Islet of Langerhans (tissue), 1 donor: ENCODE results near the gene CARMIL3.

ENCODE experiments used
- FAIRE-seq: peaks from one replicate; lab custom pipeline; 2011; peaks lifted over from hg19 to GRCh38; lab: Jason Lieb, UNC

Gene CARMIL3

DNA sequence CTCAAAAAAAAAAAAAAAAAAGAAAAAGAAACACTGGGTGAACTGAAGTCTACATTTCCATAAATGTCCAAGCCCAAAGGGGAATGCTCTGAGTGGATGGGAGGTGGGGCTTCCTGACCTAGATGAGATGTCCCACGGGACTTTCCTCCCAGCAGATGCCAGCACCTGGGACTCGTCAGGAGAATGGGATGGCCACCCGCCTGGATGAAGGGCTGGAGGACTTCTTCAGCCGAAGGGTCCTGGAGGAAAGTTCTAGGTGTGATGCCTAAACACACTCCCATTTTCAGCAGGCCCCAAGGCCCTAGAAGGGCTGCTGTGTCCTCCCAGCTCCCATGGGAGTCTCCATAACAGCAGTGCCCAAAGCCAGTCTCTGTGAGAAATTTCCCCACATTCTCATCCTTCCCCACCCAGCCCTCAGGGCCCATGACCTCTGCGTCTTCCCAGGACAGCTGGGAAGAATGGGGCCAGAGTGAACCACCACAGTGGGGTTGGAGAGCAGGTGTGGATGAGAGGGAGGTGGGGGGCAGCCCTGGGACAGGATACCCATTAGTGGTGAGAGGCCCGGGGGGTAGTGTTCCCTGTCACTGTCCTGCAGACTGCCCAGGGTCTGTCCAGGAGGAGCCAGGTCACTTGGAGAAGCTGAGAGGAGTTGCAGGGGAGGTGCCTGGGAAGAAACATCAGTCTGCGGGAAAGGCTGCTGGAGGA, 12.4 kb downstream of the CARMIL3 start:
- FAIRE-seq: no peak

DNA sequence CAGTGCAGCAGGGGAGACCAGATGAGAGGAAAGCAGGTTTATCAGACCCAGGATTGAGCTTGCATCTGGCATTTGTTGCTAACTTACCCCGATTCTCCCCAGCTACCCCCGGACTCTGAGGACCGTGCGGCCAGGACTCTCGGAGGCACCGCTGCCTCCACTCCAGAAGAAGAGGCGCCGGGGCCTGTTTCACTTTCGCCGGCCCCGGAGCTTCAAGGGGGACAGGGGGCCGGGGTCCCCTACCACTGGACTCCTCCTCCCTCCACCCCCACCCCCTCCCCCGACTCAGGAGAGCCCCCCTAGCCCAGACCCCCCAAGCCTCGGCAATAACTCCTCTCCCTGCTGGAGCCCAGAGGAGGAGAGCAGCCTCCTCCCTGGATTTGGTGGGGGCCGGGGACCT, 13.0 kb downstream of the CARMIL3 start:
- FAIRE-seq: no peak

GRCh38 chr14:24065408-24065807, 13.6 kb downstream of the CARMIL3 start:
- no peak for FAIRE-seq

- FAIRE-seq: no peak
These were observed 14.8 kb downstream of the CARMIL3 start for GRCh38 chr14:24066496-24067132.

- FAIRE-seq: no peak
These were observed 15.6 kb downstream of the CARMIL3 start for GRCh38 chr14:24067133-24068082.

DNA sequence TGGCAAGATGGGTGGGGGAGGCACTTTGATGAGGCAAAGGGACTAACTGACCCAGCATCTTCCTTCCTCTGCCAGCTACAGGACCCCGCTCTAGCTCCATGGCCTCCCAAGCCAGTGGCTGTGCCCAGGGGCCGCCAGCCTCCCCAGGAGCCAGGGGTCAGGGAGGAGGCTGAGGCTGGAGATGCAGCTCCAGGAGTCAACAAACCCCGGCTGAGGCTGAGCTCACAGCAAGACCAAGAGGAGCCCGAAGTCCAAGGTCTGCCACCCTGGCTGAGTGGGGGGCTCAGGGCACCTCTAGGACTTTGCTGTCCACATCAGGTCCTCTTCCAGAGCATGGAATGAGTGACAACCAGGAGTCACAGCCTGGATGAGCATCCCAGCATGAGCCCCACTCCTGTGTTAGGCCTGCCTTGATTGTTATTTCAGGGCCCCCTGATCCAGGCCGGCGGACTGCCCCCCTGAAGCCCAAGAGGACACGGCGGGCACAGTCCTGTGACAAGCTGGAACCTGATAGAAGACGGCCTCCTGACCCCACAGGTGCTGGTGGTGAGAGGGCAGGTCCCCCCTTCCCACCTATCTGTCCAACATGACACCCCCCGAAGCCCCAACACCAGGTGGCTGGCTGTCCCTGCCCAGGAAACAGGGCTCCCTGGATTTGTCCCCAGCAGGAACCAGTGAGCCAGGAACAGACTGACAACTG, 17.1 kb downstream of the CARMIL3 start:
- FAIRE-seq: no peak

GRCh38 chr14:24069411-24069735, 17.6 kb downstream of the CARMIL3 start:
- no peak for FAIRE-seq

DNA sequence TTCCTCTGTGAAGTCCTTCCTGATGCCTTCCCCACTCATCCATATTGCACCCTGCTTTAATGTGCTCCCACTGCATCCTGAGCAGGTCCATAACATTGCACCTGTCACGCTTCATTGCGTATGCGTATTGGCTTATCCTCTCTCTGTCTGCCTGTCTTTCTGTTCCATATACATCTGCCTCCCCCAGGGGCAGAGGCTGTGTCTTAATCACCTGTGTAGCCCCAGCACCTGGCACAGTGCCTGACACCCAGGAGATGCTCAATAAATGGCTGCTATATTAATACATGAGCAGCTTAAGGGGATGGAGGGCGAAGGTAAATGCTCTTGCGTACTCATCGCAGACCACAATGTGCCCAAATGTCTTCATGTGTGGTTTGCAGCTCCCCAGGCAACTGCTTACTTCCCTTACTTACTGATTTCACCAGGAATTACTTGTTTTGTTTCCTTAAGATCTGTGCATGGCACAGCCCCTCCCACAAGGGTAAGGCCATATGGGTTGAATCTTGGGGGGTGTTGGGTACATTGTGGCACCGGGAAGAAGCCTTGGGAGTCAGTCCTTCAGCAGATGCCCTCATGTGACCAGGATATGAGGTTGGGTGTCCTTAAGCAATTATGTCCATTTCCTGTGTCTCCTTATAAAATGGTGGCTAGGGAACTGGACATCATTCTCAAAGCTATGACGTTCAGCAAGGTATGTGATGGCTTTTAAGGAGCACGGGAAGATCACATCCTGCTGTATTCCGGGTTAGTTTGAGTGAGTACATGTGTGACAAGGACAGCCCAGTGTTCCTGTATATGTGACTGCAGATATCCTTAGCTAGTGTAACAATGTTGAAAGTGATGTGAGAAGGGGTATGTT, 18.7 kb downstream of the CARMIL3 start:
- FAIRE-seq: no peak

DNA sequence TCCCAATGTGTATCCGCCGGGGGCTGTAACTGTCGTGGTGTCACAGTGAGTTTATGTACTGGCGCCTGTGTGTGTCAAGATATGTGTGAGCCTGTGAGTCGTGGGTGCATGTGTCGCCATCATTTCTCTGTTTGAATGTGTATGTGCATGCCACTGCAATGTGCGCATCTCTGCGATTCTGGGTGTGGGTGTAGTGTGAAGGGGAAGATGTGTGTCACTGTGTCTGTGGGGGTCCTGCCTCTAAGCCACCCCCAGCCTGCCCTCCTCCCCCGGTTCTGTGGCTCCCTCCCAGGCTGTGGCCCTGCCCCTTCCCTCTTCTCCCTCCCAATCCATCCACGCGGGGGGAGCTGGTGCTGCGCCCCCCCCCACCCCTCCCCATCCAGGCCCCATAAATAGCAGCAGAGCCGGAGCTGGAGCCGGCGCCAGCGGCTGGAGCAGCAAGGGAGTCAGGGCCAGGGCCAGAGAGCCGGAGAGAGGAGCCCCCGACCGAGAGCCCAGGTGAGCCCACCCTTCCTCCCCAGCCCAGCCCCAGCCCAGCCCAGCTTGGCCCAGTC, 19.4 kb downstream of the CARMIL3 start, which contains the start of gene CPNE6:
TSS of gene CPNE6 (plus strand) at position 419 of the 554 bp plus-strand sequence. CDS start 1,375 bp downstream, outside the sequence.
- FAIRE-seq: no peak

- FAIRE-seq: no peak
These were observed 20.1 kb downstream of the CARMIL3 start for GRCh38 chr14:24071836-24072430.

GRCh38 chr14:24072436-24072835, 20.6 kb downstream of the CARMIL3 start:
- FAIRE-seq: no peak

DNA sequence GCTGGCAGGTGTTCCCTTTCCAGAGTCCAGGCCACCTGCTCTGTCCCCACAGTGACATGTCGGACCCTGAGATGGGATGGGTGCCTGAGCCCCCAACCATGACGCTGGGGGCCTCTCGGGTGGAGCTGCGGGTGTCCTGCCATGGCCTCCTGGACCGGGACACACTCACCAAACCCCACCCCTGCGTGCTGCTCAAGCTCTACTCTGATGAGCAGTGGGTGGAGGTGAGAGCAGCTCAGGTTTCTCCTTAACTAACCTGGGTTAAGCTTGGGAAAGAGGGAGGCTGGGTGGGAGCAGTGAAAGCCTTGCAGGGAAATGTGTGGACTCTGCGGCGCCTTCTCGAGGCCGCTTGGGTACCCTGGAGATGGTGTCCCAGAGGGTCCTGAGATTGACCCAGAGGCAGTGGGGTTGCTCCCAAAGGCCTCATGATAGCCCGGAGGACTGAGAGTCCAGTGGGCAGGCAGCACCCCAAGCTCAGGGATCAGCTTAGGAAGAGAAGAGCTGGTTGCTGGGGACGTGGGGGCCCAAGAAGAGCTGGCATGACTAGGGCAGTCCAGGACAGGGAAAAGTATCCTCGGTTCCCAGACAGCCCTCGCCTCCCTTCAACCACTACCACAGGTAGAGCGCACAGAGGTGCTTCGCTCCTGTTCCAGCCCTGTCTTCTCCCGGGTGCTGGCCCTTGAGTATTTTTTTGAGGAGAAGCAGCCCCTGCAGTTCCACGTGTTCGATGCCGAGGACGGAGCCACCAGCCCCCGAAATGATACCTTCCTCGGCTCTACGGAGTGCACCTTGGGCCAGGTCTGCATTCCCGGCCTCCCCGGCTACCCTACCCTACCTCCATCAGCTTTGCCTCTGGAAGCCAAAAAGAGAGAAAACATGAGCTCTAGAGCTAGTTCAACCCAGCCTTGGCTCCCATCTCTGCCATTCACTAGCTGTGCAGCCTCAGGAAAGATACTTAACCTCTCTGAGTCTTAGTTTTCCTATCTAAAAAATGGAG, 21.4 kb downstream of the CARMIL3 start:
- FAIRE-seq: no peak

- FAIRE-seq: no peak
These were observed 23.0 kb downstream of the CARMIL3 start for GRCh38 chr14:24074625-24075484.

GRCh38 chr14:24075485-24076301, 23.9 kb downstream of the CARMIL3 start:
- no peak for FAIRE-seq

DNA sequence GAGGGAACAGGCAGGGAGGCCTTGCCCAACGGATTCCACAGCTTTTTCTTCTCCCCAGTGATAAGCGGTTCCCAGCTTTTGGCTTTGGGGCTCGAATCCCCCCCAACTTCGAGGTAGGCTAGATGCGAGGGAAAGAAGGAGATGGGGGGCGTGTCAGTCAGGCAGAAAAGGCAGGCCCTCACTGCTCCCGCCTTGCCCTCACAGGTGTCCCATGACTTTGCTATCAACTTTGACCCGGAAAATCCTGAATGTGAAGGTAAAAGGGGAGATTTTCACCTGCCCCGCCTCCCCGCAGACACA, 24.4 kb downstream of the CARMIL3 start:
- FAIRE-seq: no peak

DNA sequence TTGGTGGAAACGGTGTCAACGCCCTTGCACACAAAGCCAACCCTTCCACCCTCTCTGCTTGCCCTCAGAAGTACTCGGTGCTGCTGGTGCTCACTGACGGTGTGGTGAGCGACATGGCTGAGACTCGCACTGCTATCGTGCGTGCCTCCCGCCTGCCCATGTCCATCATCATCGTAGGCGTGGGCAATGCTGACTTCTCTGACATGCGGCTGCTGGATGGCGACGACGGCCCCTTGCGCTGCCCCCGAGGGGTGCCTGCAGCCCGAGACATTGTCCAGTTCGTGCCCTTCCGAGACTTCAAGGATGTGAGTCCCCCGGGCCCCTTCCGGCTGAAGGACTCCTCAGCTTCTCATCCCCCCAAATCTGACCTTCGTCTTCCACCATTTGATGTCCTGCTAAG, 25.3 kb downstream of the CARMIL3 start:
- no peak for FAIRE-seq

GRCh38 chr14:24078146-24078545, 26.3 kb downstream of the CARMIL3 start:
- no peak for FAIRE-seq
